Aorta (tissue), 5 donors: ENCODE data around the gene CIBAR2. TPM values are rescaled to one million over a fixed set of nuclear protein-coding genes. Genes with fewer than 3 reads are reported as not detected.

Experiments
- ATAC-seq: fragments of 200-7000 bp; cut with Tn5 transposase; one replicate; pipeline ENCODE4 v1.9.1; 2022; ENCODE audit warnings: moderate library complexity; ENCODE audit not compliant: low FRiP score
- DNase-seq, 2 donors: peaks; one replicate each; pipeline ENCODE4 v3.0.0-alpha.2; 2020
- H3K27ac ChIP-seq, 2 donors: one replicate each; pipeline ENCODE4 v1.5.1; 2013; ENCODE audit warnings: low read length in 2 of 2, mild to moderate bottlenecking in 2 of 2, moderate library complexity in 2 of 2, control low read depth in 1 of 2, inconsistent platforms in 1 of 2, low read depth in 1 of 2
- H3K27me3 ChIP-seq, 2 donors: one replicate each; pipeline ENCODE4 v1.6.1; 2013; ENCODE audit warnings: control low read depth in 1 of 2, low read length in 1 of 2, mild to moderate bottlenecking in 1 of 2, moderate library complexity in 1 of 2; ENCODE audit not compliant: insufficient read depth in 2 of 2, control insufficient read depth in 1 of 2
- H3K36me3 ChIP-seq, 2 donors: one replicate each; pipeline ENCODE4 v1.6.1; 2013; ENCODE audit warnings: control low read depth in 1 of 2, low read length in 1 of 2, mild to moderate bottlenecking in 1 of 2; ENCODE audit not compliant: insufficient read depth in 2 of 2, control insufficient read depth in 1 of 2
- H3K4me1 ChIP-seq, 2 donors: one replicate each; pipeline ENCODE4 v1.6.1; 2013; ENCODE audit warnings: low read length in 2 of 2, control low read depth in 1 of 2, mild to moderate bottlenecking in 1 of 2, moderate library complexity in 1 of 2; ENCODE audit not compliant: insufficient read depth in 2 of 2, control insufficient read depth in 1 of 2
- H3K4me3 ChIP-seq, 2 donors: one replicate each; pipeline ENCODE4 v1.5.1; 2013; ENCODE audit warnings: low read length in 2 of 2, control low read depth in 1 of 2, mild to moderate bottlenecking in 1 of 2
- H3K9me3 ChIP-seq: one replicate; pipeline ENCODE4 v1.6.1; 2013; ENCODE audit warnings: mild to moderate bottlenecking, low read length; ENCODE audit not compliant: control insufficient read depth
- WGBS, 2 donors: extraction: QIAGEN DNeasy Blood & Tissue Kit; methylation state at CpG; one replicate each; pipeline ENCODE4 v1.1.7; 2013; 5-methylcytosine and 5-hydroxymethylcytosine counted together
- intact Hi-C, 2 donors: fragments of 100-400 bp; cut with DNase I; formaldehyde crosslinking; loops; one replicate each; pipeline versions ENCODE4 v1.14.2 to v1.15.0; 2022
- polyA plus RNA-seq, 2 donors: library from polyadenylated mRNA; stranded (reverse); fragments of 200-250 nt; gene quantifications; one replicate each; pipeline ENCODE4 v1.2.3, GENCODE V29; 2013
- total RNA-seq, 2 donors: library from RNA; stranded (reverse); fragmentation: NEBNext Ultra II Directional; extraction: Animal tissue kit (Norgen Biotek cat#: 25700); gene quantifications; one replicate each; pipeline ENCODE4 v1.2.1, GENCODE V29; 2021
- donor health status: healthy with polysubstance abuse.
- donor health status: Bipolar disorder and iron deficiency.
- donor health status: DM: no; HTN: no; CAD: no.
- donor health status: DM: no; HTN: no; CAD: no.
- donor health status: DM: yes; HTN: yes; CAD: no.

CIBAR2 gene
- total and polyA plus RNA-seq, 4 donors: 0.57 TPM; not detected in 3

DNA sequence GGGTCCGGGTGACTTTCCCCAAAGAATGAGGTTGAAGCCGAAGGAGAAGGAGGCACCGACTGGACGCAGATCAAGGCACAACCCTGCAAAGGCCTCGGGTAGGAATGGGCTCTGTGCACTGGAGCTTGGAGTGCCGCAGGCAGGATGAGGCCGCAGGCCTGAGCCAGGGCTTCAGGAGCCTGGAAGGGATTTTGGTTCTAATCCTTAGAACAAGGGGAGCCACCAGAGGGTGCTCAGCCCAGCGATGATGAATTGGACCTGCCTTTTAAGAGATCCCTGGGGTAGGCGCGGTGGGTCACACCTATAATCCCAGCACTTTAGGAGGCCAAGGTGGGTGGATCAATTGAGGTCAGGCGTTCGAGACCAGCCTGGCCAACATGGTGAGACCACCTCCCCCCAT, 8.1 kb downstream of the CIBAR2 start:
- H3K9me3 ChIP-seq: no peaks in the 10 kb centered on the region
- 85 to 88% methylated on average over 12 of the region's 12 CpGs for WGBS, 2 donors
- DNase-seq: no peak

DNA sequence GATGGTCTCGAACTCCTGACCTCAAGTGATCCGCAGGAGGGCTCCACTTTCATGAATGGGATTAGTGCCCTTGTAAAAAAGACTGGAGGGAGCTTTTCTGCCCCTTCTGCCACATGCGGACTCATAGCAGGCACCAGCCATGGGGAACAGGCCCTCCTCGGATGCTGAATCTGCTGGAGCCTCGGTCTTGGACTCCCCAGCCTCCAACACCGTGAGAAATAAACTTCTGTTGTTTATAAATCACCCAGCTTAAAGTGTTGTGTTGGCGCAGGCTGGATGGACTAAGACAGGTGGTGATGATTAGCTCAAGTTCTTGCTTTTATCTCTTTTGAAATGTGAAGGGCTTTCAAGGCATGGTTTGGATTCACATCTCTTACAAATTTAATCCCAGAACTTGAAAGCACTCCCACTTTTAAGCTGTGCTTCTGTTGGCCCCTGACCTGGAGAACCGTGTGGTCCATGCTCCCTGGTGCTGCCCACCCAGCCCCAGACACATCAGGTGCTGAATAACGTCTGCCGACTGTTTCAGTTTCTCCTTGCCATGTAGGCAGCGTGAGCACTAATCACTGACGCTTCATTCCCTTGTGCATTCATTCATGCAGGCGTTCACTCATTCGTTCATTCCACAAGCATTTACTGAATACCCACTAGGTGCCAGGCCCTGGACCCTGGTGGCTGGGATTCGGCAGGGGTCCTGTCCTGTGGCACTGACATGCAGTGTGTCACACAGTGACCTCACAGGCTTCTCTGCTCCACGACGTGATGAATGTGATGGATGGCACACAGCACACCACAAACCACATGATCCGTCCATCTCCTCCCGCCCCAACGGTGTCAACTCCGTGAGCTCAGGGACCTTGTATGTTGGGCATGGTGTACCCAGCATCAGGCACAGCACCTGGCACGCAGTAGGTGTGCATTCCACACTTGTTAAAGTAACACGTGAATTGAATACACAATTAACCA, 8.9 kb downstream of the CIBAR2 start:
- ATAC-seq (no peak), DNase-seq (no peak)
- 89 to 90% methylated on average over 23 of the region's 23 CpGs for WGBS, 2 donors
- H3K4me1 ChIP-seq: no peaks in the 10 kb centered on the region
- no peaks in the 10 kb centered on the region for H3K27me3 ChIP-seq
- H3K9me3 ChIP-seq: no peaks in the 10 kb centered on the region
- intact Hi-C loops: no loop called here
- no peak overlapping the region for H3K4me3 ChIP-seq
- H3K36me3 ChIP-seq: no peaks in the 10 kb centered on the region
- H3K27ac ChIP-seq: no peak overlapping the region

More for the DNA sequence above, 8.1 kb downstream of the CIBAR2 start:
- ATAC-seq: no peak
- intact Hi-C loops: no loop called here
- Histone ChIP-seq H3K27ac (no peak overlapping the region), H3K4me3 (no peak overlapping the region), H3K4me1 (no peaks in the 10 kb centered on the region), H3K36me3 (no peaks in the 10 kb centered on the region), H3K27me3 (no peaks in the 10 kb centered on the region)

DNA sequence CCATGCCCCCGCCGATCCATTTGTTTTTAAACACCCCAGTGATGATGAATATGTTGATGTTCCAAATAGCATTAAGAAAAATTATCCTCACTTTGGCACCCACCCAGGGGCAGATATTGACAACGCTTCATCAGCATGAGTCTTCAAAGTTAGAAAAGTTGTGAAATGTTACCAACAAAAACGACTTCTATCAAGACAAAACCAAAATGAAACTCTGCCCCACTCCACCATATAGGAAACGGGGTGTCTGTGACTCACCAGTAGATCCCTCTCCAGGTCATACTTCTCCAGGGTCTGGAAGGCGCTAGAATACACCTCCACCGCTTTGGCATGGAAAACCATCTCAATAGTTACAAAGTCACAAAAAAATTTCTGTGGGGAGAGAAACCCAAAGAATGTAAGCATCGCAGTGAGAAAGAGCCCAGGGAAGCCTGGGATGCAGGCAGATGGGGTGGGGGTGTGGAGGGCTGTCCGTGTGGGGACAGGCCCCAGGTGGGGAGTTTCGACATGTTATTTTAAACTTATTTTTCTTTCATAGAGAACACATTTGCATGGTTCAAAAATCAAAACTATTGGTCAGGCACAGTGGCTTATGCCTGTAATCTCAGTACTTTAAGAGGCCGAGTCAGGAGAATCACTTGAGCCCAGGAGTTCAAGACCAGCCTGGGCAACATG, 10.2 kb downstream of the CIBAR2 start:
- intact Hi-C loops: no loop called here
- no peak for ATAC-seq
- DNase-seq: no peak
- no peaks in the 10 kb centered on the region for H3K9me3 ChIP-seq
- H3K27ac ChIP-seq: no peak overlapping the region
- 87 to 88% methylated on average over 11 of the region's 11 CpGs for WGBS, 2 donors
- H3K27me3 ChIP-seq: no peaks in the 10 kb centered on the region
- H3K4me1 ChIP-seq: no peaks in the 10 kb centered on the region
- no peaks in the 10 kb centered on the region for H3K36me3 ChIP-seq
- H3K4me3 ChIP-seq: no peak overlapping the region

DNA sequence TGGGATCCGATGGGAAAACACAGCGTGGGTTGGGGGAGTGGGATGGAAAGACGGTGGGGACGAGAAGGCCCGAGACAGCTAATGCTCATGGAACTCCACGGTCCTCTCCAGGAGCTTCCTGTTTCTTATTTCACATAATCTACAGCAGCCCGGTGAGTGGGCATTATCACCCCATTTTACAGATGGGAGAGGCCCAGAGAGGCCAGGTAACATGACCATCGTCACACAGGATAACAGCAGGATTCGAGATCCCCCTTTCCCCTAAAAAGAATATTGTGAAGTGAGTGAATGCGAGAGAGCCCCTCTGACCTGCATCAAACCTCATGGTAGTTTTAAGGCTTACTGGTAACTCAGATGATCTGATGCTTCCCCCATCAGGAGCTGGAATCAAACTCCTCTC, 12.0 kb downstream of the CIBAR2 start:
- Histone ChIP-seq H3K9me3 (no peaks in the 10 kb centered on the region), H3K4me1 (no peaks in the 10 kb centered on the region), H3K4me3 (no peak overlapping the region), H3K27ac (no peak overlapping the region), H3K36me3 (no peaks in the 10 kb centered on the region), H3K27me3 (no peaks in the 10 kb centered on the region)
- 91 to 93% methylated on average over 10 of the region's 10 CpGs for WGBS, 2 donors
- ATAC-seq (no peak), DNase-seq (no peak)
- intact Hi-C loops: no loop called here

DNA sequence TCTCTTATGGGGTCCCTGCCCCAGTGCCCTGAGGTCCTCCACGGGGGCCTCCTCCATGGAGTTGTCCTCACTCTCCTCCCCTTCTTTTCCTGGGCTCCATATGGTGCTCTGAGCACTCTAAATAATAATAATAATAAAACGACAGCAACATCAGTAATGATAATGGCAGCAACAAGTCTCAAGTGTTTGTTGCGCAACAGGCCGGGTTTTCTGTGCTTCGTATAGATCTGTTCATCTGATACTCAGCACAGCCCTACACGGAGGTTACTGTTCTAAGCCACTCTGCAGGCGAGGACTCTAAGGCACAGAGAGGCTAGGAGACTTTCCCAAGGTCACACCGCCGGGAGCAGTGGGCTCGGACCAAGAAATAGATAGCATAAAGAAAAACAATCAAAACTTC, 13.7 kb downstream of the CIBAR2 start:
- no peak overlapping the region for H3K27ac ChIP-seq
- ATAC-seq (no peak), DNase-seq (no peak)
- 80 to 84% methylated on average over 10 of the region's 10 CpGs for WGBS, 2 donors
- no peaks in the 10 kb centered on the region for H3K4me1 ChIP-seq
- H3K27me3 ChIP-seq: no peaks in the 10 kb centered on the region
- H3K4me3 ChIP-seq: no peak overlapping the region
- no peaks in the 10 kb centered on the region for H3K36me3 ChIP-seq
- H3K9me3 ChIP-seq: no peaks in the 10 kb centered on the region
- intact Hi-C loops: no loop called here

DNA sequence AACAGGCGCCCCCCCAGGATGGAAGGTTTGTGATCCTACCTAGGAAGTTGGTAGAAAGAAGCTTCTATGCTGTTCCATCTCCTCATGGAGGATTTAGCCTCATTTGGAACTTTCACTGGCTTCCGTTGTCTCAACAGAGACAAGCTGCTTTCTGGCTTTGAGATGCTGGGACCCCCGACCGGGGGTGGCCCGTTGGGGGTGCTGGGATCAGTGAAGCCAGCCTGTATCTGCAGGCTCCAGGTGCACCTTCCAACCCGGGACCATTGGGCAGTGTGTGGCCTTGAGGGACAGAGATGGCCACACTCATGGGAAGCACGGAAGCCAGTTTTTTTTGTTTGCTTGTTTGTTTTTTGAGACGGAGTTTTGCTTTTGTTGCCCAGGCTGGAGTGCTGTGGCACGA, 15.4 kb downstream of the CIBAR2 start:
- Histone ChIP-seq H3K27me3 (no peaks in the 10 kb centered on the region), H3K4me1 (no peaks in the 10 kb centered on the region), H3K27ac (no peak overlapping the region), H3K9me3 (no peaks in the 10 kb centered on the region), H3K4me3 (no peak overlapping the region), H3K36me3 (no peaks in the 10 kb centered on the region)
- ATAC-seq (no peak), DNase-seq (no peak)
- WGBS, 2 donors: 73 to 77% methylated on average over 9 of the region's 9 CpGs
- intact Hi-C loops: no loop called here

DNA sequence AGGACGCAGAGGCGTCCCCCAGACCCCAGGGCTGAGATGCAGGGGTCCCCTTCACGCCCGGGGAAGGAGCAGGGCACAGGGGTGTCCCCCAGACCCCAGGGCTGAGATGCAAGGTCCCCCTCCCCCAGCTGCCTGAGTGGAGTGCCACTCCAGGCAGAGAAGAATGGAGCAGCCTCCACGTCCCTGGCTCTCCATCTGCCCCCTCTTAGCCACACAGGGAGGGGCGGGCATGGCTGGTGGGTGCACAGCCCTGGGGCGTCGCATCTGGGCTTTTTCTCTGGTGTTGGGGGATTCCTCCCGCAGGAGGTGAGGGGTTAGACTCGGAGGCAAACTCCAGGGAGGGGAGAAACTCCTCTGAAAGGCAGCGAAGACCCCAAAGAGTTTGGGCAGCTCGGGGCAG, 17.5 kb downstream of the CIBAR2 start:
- Histone ChIP-seq H3K36me3 (no peaks in the 10 kb centered on the region), H3K4me1 (no peaks in the 10 kb centered on the region), H3K4me3 (no peak overlapping the region), H3K27me3 (no peaks in the 10 kb centered on the region), H3K27ac (no peak overlapping the region), H3K9me3 (no peaks in the 10 kb centered on the region)
- DNase-seq (no peak), ATAC-seq (no peak)
- intact Hi-C loops: no loop called here
- 88 to 92% methylated on average over 12 of the region's 12 CpGs for whole genome bisulfite sequencing, 2 donors

DNA sequence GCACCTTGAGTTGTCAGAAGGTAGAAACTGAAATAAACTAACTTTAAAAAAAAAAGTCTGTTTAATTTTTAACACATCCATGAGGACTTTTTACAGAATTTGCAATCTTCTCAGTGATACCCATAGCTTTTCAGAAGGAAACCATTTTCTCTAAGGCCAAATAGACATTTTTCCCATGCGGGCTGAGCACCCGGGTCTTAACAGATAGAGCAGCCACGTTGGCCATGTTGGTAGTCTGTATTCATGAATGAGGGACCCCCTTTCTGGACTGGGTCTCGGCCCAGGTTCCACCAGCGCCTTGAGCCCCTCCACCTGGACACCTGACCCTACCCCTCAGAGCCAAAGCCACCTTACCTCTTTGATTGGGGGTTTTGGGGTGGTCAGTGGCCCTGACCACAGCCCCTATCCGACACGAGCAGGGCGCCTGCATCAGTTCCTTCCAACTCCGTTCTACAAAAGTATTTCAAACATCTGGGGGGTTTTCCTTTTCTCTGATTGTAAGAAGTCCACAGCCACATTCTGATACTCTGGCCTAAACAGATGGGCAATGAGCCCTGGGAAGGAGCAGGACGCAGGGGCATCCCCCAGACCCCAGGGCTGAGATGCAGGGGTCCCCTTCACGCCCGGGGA, 18.0 kb downstream of the CIBAR2 start:
- Histone ChIP-seq H3K4me1 (no peaks in the 10 kb centered on the region), H3K27me3 (no peaks in the 10 kb centered on the region), H3K4me3 (no peak overlapping the region), H3K27ac (no peak overlapping the region), H3K36me3 (no peaks in the 10 kb centered on the region), H3K9me3 (no peaks in the 10 kb centered on the region)
- DNase-seq (no peak), ATAC-seq (no peak)
- intact Hi-C loops: no loop called here
- 74 to 75% methylated on average over 12 of the region's 12 CpGs for WGBS, 2 donors
